PC-9 (cell line): ENCODE data around the gene TAS1R2.

Source experiments
- CTCF ChIP-seq: fragments of 200-600 bp; sonication (generic); conservative IDR thresholded peaks from 2 replicates; pipeline ENCODE4 v1.6.1; 2017; ENCODE audit warnings: mixed run types, antibody characterized with exemption, mild to moderate bottlenecking, moderate library complexity
- EZH2 ChIP-seq: fragments of 200-600 bp; sonication (generic); IDR thresholded peaks from 2 replicates; pipeline ENCODE4 v1.8.0; 2017; ENCODE audit warnings: antibody characterized with exemption, low read depth

GRCh38 chr1:18795002-18795689, 64.3 kb downstream of the TAS1R2 start:
- no peak for TF ChIP-seq CTCF
- no peak for TF ChIP-seq EZH2
